Duodenal mucosa (tissue), 2 donors: Measurements from ENCODE around the gene C1orf116.
"Not testable (repeated sequence)": the region's sequence is repeated elsewhere in the genome, so short reads cannot be mapped to it uniquely, and the experiment has no call there.

Experiments used
- H3K27ac ChIP-seq: one replicate; pipeline ENCODE4 v1.7.0; 2013; ENCODE audit warnings: low read depth, low read length
- H3K27me3 ChIP-seq, 2 donors: one replicate each; pipeline ENCODE4 v1.7.0; 2013; ENCODE audit warnings: low read length in 2 of 2, control low read depth in 1 of 2; ENCODE audit not compliant: insufficient read depth in 2 of 2, control insufficient read depth in 1 of 2
- H3K36me3 ChIP-seq, 2 donors: one replicate each; pipeline ENCODE4 v1.7.0; 2013; ENCODE audit warnings: low read length in 2 of 2, control low read depth in 1 of 2; ENCODE audit not compliant: insufficient read depth in 2 of 2, control insufficient read depth in 1 of 2
- H3K4me1 ChIP-seq, 2 donors: one replicate each; pipeline ENCODE4 v1.7.0; 2013; ENCODE audit warnings: low read length in 2 of 2, control low read depth in 1 of 2; ENCODE audit not compliant: insufficient read depth in 2 of 2, control insufficient read depth in 1 of 2
- H3K4me3 ChIP-seq, 2 donors: one replicate each; pipeline ENCODE4 v1.7.0; 2013; ENCODE audit warnings: low read length in 2 of 2, low read depth in 1 of 2
- H3K9ac ChIP-seq, 2 donors: one replicate each; pipeline ENCODE4 v1.7.0; 2013; ENCODE audit warnings: low read length in 2 of 2, low read depth in 1 of 2
- H3K9me3 ChIP-seq, 2 donors: one replicate each; pipeline ENCODE4 v1.7.0; 2013; ENCODE audit warnings: low read length in 2 of 2, control low read depth in 1 of 2; ENCODE audit not compliant: control insufficient read depth in 1 of 2

The C1orf116 gene

GRCh38 chr1:207050480-207051190 lies 18.1 kb upstream of the C1orf116 start:
- Histone ChIP-seq H3K4me1 (peaks cover 33 to 54% of the 10 kb centered on the region in 2 donors), H3K9me3 (no peaks in the 10 kb centered on the region)

GRCh38 chr1:207049974-207050391 lies 17.4 kb upstream of the C1orf116 start:
- peak overlapping the region; percentile 90 to 93 for H3K4me3 ChIP-seq
- peaks cover 28 to 53% of the 10 kb centered on the region in 2 donors for H3K4me1 ChIP-seq
- no peaks in the 10 kb centered on the region for H3K27me3 ChIP-seq
- H3K36me3 ChIP-seq, result peaks cover 14 to 18% of the 10 kb centered on the region in 2 donors
- H3K9ac ChIP-seq, result peak overlapping the region; percentile 97
- peak overlapping the region; percentile 85 for H3K27ac ChIP-seq
- no peaks in the 10 kb centered on the region for H3K9me3 ChIP-seq

More at GRCh38 chr1:207050480-207051190, 18.1 kb upstream of the C1orf116 start:
- peaks cover 14 to 18% of the 10 kb centered on the region in 2 donors for H3K36me3 ChIP-seq
- H3K27me3 ChIP-seq, result no peaks in the 10 kb centered on the region
- peak overlapping the region; percentile 97 for H3K9ac ChIP-seq
- peak overlapping the region; percentile 90 to 93 for H3K4me3 ChIP-seq
- peak overlapping the region; percentile 85 for H3K27ac ChIP-seq

GRCh38 chr1:207049514-207049913 lies 17.0 kb upstream of the C1orf116 start:
- no peaks in the 10 kb centered on the region for H3K27me3 ChIP-seq
- peaks cover 25 to 48% of the 10 kb centered on the region in 2 donors for H3K4me1 ChIP-seq
- H3K36me3 ChIP-seq, result peaks cover 14 to 18% of the 10 kb centered on the region in 2 donors
- no peaks in the 10 kb centered on the region for H3K9me3 ChIP-seq
- H3K27ac ChIP-seq, result no peak overlapping the region
- H3K4me3 ChIP-seq, result peak overlapping the region; percentile 90 to 93
- H3K9ac ChIP-seq, result peak overlapping the region; percentile 0 to 97

GRCh38 chr1:207049054-207049453 lies 16.5 kb upstream of the C1orf116 start:
- Histone ChIP-seq H3K4me1 (peaks cover 25 to 44% of the 10 kb centered on the region in 2 donors), H3K27me3 (no peaks in the 10 kb centered on the region), H3K4me3 (peak overlapping the region in 1 of 2 donors; percentile 93), H3K9ac (peak overlapping the region in 1 of 2 donors; percentile 97), H3K9me3 (no peaks in the 10 kb centered on the region), H3K36me3 (peaks cover 14 to 18% of the 10 kb centered on the region in 2 donors), H3K27ac (no peak overlapping the region)

- Histone ChIP-seq H3K36me3 (peaks cover 14 to 22% of the 10 kb centered on the region in 2 donors), H3K4me3 (no peak overlapping the region), H3K9ac (no peak overlapping the region), H3K27ac (no peak overlapping the region), H3K4me1 (peaks cover 25 to 44% of the 10 kb centered on the region in 2 donors), H3K9me3 (no peaks in the 10 kb centered on the region), H3K27me3 (no peaks in the 10 kb centered on the region)
Measured at GRCh38 chr1:207048041-207048440, 15.5 kb upstream of the C1orf116 start.

GRCh38 chr1:207047505-207047904 lies 14.9 kb upstream of the C1orf116 start:
- H3K9ac ChIP-seq, result no peak overlapping the region
- peaks cover 14 to 22% of the 10 kb centered on the region in 2 donors for H3K36me3 ChIP-seq
- H3K27me3 ChIP-seq, result no peaks in the 10 kb centered on the region
- H3K9me3 ChIP-seq, result no peaks in the 10 kb centered on the region
- peaks cover 24 to 44% of the 10 kb centered on the region in 2 donors for H3K4me1 ChIP-seq
- no peak overlapping the region for H3K4me3 ChIP-seq
- no peak overlapping the region for H3K27ac ChIP-seq

- H3K27ac ChIP-seq, result no peak overlapping the region
- no peaks in the 10 kb centered on the region for H3K27me3 ChIP-seq
- no peaks in the 10 kb centered on the region for H3K9me3 ChIP-seq
- peaks cover 14 to 22% of the 10 kb centered on the region in 2 donors for H3K36me3 ChIP-seq
- H3K4me1 ChIP-seq, result peaks cover 9 to 35% of the 10 kb centered on the region in 2 donors
- H3K9ac ChIP-seq, result no peak overlapping the region
- H3K4me3 ChIP-seq, result no peak overlapping the region
Measured at GRCh38 chr1:207045453-207045852, 12.9 kb upstream of the C1orf116 start.

- not testable (repeated sequence) for H3K36me3 ChIP-seq, H3K9ac ChIP-seq, H3K9me3 ChIP-seq, H3K4me3 ChIP-seq, H3K27me3 ChIP-seq, H3K27ac ChIP-seq
- H3K4me1 ChIP-seq, result peaks cover 0 to 15% of the 10 kb centered on the region in 2 donors
Measured at GRCh38 chr1:207041397-207041796, 8.8 kb upstream of the C1orf116 start.

- no peak overlapping the region for H3K27ac ChIP-seq
- peaks cover 0 to 4% of the 10 kb centered on the region in 2 donors for H3K36me3 ChIP-seq
- no peak overlapping the region for H3K9ac ChIP-seq
- H3K4me1 ChIP-seq, result peaks cover 0 to 5% of the 10 kb centered on the region in 2 donors
- H3K9me3 ChIP-seq, result no peaks in the 10 kb centered on the region
- no peak overlapping the region for H3K4me3 ChIP-seq
- no peaks in the 10 kb centered on the region for H3K27me3 ChIP-seq
Measured at GRCh38 chr1:207040181-207040533, 7.6 kb upstream of the C1orf116 start.

GRCh38 chr1:207039380-207040180 lies 7.0 kb upstream of the C1orf116 start:
- H3K27ac ChIP-seq, result no peak overlapping the region

More at GRCh38 chr1:207039380-207040180, 7.0 kb upstream of the C1orf116 start:
- no peaks in the 10 kb centered on the region for H3K9me3 ChIP-seq
- peaks cover 0 to 5% of the 10 kb centered on the region in 2 donors for H3K4me1 ChIP-seq
- no peaks in the 10 kb centered on the region for H3K27me3 ChIP-seq
- H3K36me3 ChIP-seq, result peaks cover 0 to 4% of the 10 kb centered on the region in 2 donors
- no peak overlapping the region for H3K4me3 ChIP-seq
- no peak overlapping the region for H3K9ac ChIP-seq
